Activated CD4-positive, CD25-positive, alpha-beta regulatory T cell (primary cell): ENCODE data around the gene OIP5.
"Not testable (repeated sequence)": the region's sequence is repeated elsewhere in the genome, so short reads cannot be mapped to it uniquely, and the experiment has no call there.

Experiments used
- DNase-seq, 4 experiments: peaks; one replicate each; lab custom pipeline; 2025; lab: John Stamatoyannopoulos, UW

The OIP5 gene

GRCh38 chr15:41332194-41333025 is at the start of gene OIP5, which contains the start of gene NUSAP1:
TSS of gene OIP5 (minus strand) at chr15:41332591. CDS start at chr15:41332561, 30 bp downstream.
TSS of gene NUSAP1 (plus strand) at chr15:41332881. CDS start at chr15:41332958, 77 bp downstream.
- peak; percentile 93 to 96 (median 94) for DNase-seq

- DNase-seq: no peak
These were observed 45.6 kb upstream of the OIP5 start for GRCh38 chr15:41377978-41378377.

DNA sequence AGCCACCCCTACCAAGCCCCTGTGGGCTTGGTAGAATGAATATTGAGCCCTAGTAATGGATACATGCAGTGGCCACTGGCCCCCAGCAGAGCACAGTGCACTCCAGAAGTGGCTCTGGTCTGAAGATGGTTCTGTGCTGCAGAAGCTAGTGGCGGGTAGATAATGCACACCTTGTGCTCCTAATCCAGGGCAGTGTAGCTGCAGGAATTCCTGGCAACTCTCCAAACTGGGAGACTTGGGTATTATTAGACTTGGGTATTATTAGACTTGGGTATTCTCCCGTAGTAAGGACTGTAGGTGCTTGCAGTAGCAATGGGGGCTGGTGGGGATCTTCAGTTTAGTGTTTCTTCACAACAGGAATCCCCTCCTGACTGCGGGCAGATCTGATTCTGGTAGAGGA is 35.0 kb upstream of the OIP5 start:
- DNase-seq: no peak

GRCh38 chr15:41354371-41354770 is 22.0 kb upstream of the OIP5 start:
- DNase-seq: no peak

DNA sequence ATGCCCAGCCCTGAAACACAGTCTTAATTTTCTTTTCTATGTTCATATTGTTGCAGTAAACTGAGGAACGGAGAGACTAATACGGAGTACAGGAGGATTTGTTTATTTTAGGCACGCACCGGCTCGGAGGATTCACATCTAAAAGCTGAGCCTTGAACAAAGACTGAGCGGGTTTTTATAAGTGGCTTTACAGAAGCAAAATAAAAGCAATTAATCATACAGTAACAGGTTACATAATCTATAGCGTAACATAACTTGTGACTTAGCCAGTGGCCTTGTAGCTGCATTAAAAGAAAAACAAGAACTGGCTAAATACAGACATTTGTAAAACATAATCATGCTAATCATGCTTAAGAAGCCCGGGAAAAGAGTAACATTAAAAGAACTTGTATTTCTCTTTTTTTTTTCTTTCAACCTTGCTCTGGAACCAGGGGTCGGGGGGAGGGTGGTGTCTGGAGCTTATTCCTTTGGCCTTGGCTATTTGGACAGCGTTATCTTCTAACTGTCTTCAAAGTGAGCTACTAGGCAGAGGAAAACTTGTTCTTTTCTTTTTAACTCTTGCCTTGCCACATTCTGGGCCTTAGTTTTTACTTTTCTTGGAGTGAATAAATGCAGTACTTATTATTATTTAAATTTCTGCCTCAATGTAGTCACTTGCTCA is 17.8 kb upstream of the OIP5 start:
- DNase-seq: no peak

DNA sequence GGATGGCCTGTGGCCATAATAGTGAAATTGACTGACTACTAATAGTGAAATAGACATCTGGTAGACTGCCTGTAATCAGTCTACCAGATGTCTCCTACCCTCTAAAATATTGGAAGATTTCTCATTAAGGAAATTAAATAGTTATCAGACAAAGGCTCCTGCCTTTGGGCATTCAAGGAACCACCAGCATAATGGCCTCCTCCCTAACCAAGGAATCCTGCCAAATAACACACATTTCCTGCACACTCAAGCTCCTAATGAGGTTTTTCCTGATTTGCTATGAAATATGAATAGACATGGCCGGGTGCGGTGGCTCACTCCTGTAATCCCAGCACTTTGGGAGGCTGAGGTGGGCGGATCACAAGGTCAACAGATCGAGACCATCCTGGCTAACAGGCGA is 14.8 kb upstream of the OIP5 start:
- DNase-seq: no peak

GRCh38 chr15:41341519-41341918 is 9.1 kb upstream of the OIP5 start:
- no peak for DNase-seq

- DNase-seq: no peak
These were observed 7.9 kb upstream of the OIP5 start for GRCh38 chr15:41340189-41340695.

GRCh38 chr15:41337631-41338522 is 5.5 kb upstream of the OIP5 start:
- no peak for DNase-seq

DNA sequence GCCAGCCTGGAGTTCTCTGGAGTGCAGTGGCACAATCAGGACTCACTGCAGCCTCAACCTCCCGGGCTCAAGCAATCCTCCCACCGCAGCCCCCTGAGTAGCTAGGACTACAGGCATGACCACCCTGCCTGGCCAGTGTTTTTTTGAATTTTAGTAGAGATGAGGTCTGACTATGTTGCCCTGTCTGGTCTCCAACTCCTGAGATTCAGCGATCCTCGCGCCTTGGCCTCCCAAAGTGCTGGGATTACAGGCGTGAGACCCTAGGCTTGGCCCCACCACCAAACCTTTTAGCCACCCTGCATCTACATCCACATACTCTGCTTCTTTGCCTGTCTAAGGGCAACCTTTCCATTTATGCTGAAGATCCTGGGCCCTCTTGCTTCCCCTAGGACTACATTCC is 4.7 kb upstream of the OIP5 start:
- DNase-seq: no peak

DNA sequence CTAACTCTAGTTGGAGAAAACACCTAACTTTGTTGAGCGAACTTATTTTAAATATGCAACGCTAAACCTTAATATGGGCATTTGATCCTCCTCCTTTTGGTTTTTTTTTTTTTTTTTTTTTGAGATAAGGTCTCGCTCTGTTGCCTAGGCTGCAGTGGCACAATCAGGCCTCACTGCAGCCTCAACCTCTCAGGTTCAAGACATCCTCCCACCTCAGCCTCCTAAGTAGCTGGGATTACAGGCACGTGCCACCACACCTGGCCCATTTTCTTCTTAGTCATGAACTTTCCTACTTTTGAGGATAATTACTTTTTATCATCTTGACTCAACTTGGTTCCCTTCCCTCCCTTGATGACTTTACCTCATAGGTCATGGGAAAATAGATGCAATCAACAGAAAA is 4.2 kb upstream of the OIP5 start:
- no peak for DNase-seq

DNA sequence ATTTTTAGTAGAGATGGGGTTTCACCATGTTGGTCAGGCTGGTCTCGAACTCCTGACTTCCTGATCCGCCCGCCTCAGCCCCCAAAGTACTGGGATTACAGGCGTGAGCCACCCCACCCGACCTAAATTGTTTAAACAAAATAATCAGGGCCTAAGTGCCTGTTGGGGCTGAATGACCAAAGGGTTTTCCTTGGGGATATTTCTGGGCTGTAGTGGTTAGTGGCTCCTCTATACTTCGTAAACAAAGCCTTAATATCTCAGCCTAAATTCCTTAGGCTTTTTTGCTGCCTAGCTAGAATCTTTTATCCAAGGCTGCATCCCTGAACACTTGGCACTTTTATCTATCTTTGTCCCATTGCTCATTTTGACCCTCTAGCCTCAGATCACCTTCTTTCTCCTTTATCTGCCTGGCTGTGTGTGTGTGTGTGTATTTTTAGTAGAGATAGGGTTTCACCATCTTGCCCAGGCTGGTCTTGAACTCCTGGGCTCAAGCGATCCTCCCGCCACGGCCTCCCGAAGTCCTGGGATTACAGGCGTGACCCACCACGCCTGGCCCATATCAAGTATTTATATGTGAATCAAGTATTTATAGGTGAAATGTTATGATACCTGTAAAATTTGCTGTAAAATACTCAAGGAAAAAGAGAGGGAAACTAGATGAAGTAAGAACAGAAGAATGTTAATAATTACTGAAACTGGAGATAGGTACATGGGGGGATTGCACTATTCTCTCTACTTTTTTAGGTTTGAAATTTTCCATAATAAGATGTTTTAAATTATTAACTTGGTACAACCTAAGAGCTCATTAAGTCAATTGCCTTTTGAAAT is 2.1 kb upstream of the OIP5 start:
- no peak for DNase-seq

- no peak for DNase-seq
These were observed 703 bp upstream of the OIP5 start for GRCh38 chr15:41333026-41333562.

GRCh38 chr15:41331833-41332193 is 578 bp downstream of the OIP5 start:
- no peak for DNase-seq

- no peak for DNase-seq
These were observed 1.1 kb downstream of the OIP5 start for GRCh38 chr15:41331281-41331680.

- no peak for DNase-seq
These were observed 8.8 kb downstream of the OIP5 start for GRCh38 chr15:41323611-41324010.

DNA sequence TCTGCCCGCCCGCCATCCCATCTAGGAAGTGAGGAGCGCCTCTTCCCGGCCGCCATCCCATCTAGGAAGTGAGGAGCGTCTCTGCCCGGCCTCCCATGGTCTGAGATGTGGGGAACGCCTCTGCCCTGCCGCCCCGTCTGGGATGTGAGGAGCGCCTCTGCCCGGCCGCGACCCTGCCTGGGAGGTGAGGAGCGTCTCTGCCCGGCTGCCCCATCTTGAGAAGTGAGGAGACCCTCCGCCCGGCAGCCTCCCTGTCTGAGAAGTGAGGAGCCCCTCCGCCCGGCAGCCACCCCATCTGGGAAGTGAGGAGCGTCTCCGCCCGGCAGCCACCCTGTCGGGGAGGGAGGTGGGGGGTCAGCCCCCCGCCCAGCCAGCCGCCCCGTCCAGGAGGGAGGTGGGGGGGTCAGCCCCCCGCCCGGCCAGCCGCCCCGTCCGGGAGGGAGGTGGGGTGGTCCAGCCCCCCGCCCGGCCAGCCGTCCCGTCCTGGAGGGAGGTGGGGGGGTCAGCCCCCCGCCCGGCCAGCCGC is 11.5 kb downstream of the OIP5 start:
- not testable (repeated sequence) for DNase-seq

- no peak for DNase-seq
These were observed 23.0 kb downstream of the OIP5 start for GRCh38 chr15:41309226-41309905.

GRCh38 chr15:41307679-41308078 is 24.7 kb downstream of the OIP5 start:
- DNase-seq: no peak

DNA sequence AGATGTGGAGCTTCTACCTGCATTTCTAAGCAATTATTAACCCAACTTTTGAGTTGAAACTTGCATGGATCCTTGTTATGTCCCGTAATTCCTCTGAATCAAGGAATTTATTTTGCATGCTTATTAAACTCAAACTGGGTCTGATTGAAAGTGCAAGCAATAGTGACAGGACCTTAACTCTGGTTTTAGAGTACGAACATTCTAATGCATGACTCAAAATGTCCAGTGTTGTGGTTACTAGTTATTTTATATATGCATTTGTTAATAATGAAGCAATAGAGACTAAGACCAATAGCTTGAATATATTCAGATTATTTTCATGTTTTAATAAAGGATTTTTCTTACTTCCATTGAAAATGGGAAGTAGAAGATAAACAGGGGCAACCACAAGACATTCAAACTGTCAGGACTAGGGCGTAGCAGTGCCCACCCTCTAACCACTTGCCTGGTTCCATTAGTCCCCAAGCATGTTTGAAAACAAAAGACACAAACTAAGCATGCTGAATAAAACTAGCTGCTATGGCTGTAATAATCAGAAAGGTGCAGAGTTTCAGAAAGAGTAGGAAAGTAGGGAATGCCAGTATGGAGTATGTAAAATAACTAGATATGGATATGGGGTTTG is 28.1 kb downstream of the OIP5 start:
- DNase-seq: no peak
